Measurements from ENCODE around the gene POU6F2.

Gene POU6F2

DNA sequence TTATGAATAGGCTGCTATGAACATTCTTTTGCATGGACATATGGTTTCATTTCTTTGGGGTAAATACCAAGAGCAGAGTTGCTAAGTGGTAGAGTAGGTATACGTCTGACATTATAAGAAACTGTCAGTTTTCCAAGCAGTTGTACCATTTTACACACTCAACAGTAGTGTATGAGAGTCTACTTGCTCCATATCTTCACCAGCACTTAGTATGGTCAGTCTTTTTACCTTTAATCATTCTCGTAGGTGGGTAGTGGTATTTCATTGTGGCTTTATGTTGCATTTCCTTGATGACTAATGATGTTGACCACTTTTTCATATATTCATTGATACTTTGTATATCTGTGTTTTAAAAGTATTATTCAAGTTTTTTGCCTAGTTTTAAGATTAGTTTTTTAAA is 45.1 kb downstream of the POU6F2 start:
- H3K36me3 ChIP-seq (ENCODE audit: control insufficient read depth in 1 of 2, insufficient read depth in 2 of 2, low read length in 2 of 2) = no peaks in the 10 kb centered on the region

GRCh38 chr7:39027491-39027890 is 49.8 kb downstream of the POU6F2 start:
- Histone ChIP-seq H3K4me3 (ENCODE audit: low read depth in 1 of 2, low read length in 2 of 2) (no peak overlapping the region), H3K36me3 (ENCODE audit: control insufficient read depth in 1 of 2, insufficient read depth in 2 of 2, low read length in 2 of 2) (no peaks in the 10 kb centered on the region), H3K27me3 (ENCODE audit: control insufficient read depth in 1 of 2, insufficient read depth in 2 of 2, low read length in 2 of 2) (no peaks in the 10 kb centered on the region), H3K4me1 (ENCODE audit: control insufficient read depth in 1 of 2, insufficient read depth in 2 of 2, low read length in 2 of 2) (no peaks in the 10 kb centered on the region), H3K9ac (ENCODE audit: low read depth in 1 of 2, low read length in 2 of 2) (no peak overlapping the region), H3K9me3 (ENCODE audit: control insufficient read depth in 1 of 2, low read length in 2 of 2) (peaks cover 0 to 4% of the 10 kb centered on the region in 2 donors), H3K27ac (ENCODE audit: low read depth, low read length) (no peak overlapping the region)

More for the DNA sequence above, 45.1 kb downstream of the POU6F2 start:
- Histone ChIP-seq H3K27me3 (ENCODE audit: control insufficient read depth in 1 of 2, insufficient read depth in 2 of 2, low read length in 2 of 2) (no peaks in the 10 kb centered on the region), H3K27ac (ENCODE audit: low read depth, low read length) (no peak overlapping the region), H3K9me3 (ENCODE audit: control insufficient read depth in 1 of 2, low read length in 2 of 2) (peaks cover 0 to 4% of the 10 kb centered on the region in 2 donors), H3K4me1 (ENCODE audit: control insufficient read depth in 1 of 2, insufficient read depth in 2 of 2, low read length in 2 of 2) (no peaks in the 10 kb centered on the region), H3K9ac (ENCODE audit: low read depth in 1 of 2, low read length in 2 of 2) (no peak overlapping the region), H3K4me3 (ENCODE audit: low read depth in 1 of 2, low read length in 2 of 2) (no peak overlapping the region)

- no peaks in the 10 kb centered on the region for H3K36me3 ChIP-seq (ENCODE audit: control insufficient read depth in 1 of 2, insufficient read depth in 2 of 2, low read length in 2 of 2)
- no peaks in the 10 kb centered on the region for H3K4me1 ChIP-seq (ENCODE audit: control insufficient read depth in 1 of 2, insufficient read depth in 2 of 2, low read length in 2 of 2)
- H3K27me3 ChIP-seq (ENCODE audit: control insufficient read depth in 1 of 2, insufficient read depth in 2 of 2, low read length in 2 of 2) = no peaks in the 10 kb centered on the region
- H3K9me3 ChIP-seq (ENCODE audit: control insufficient read depth in 1 of 2, low read length in 2 of 2) = no peaks in the 10 kb centered on the region
- no peak overlapping the region for H3K9ac ChIP-seq (ENCODE audit: low read depth in 1 of 2, low read length in 2 of 2)
- no peak overlapping the region for H3K4me3 ChIP-seq (ENCODE audit: low read depth in 1 of 2, low read length in 2 of 2)
- no peak overlapping the region for H3K27ac ChIP-seq (ENCODE audit: low read depth, low read length)
These were observed 56.3 kb downstream of the POU6F2 start for GRCh38 chr7:39033885-39034624.

GRCh38 chr7:39035156-39035555 is 57.4 kb downstream of the POU6F2 start:
- Histone ChIP-seq H3K36me3 (ENCODE audit: control insufficient read depth in 1 of 2, insufficient read depth in 2 of 2, low read length in 2 of 2) (no peaks in the 10 kb centered on the region), H3K4me3 (ENCODE audit: low read depth in 1 of 2, low read length in 2 of 2) (no peak overlapping the region), H3K27me3 (ENCODE audit: control insufficient read depth in 1 of 2, insufficient read depth in 2 of 2, low read length in 2 of 2) (no peaks in the 10 kb centered on the region), H3K9me3 (ENCODE audit: control insufficient read depth in 1 of 2, low read length in 2 of 2) (no peaks in the 10 kb centered on the region), H3K9ac (ENCODE audit: low read depth in 1 of 2, low read length in 2 of 2) (no peak overlapping the region), H3K27ac (ENCODE audit: low read depth, low read length) (no peak overlapping the region), H3K4me1 (ENCODE audit: control insufficient read depth in 1 of 2, insufficient read depth in 2 of 2, low read length in 2 of 2) (no peaks in the 10 kb centered on the region)

DNA sequence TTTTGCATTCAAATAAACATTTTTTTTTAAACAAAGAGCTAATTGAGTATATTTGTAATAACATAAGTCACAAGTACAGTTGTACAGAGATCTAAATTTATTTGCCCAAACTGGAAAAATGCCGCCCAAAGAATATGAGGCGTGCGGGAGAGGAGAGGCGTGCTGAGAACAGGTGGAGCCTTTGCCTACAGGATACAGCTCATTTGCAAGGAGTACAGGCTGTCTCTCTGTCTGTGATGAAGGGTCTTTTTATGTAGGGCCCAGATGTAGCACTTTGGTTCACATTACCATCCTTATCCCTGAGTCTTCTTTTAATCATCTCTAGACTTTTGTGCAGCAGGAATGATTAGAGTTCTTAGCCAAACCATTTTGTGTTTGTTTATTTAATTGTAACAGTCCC is 58.2 kb downstream of the POU6F2 start:
- no peak overlapping the region for H3K4me3 ChIP-seq (ENCODE audit: low read depth in 1 of 2, low read length in 2 of 2)
- H3K9me3 ChIP-seq (ENCODE audit: control insufficient read depth in 1 of 2, low read length in 2 of 2) = no peaks in the 10 kb centered on the region
- no peaks in the 10 kb centered on the region for H3K27me3 ChIP-seq (ENCODE audit: control insufficient read depth in 1 of 2, insufficient read depth in 2 of 2, low read length in 2 of 2)
- no peaks in the 10 kb centered on the region for H3K36me3 ChIP-seq (ENCODE audit: control insufficient read depth in 1 of 2, insufficient read depth in 2 of 2, low read length in 2 of 2)
- no peak overlapping the region for H3K27ac ChIP-seq (ENCODE audit: low read depth, low read length)
- H3K4me1 ChIP-seq (ENCODE audit: control insufficient read depth in 1 of 2, insufficient read depth in 2 of 2, low read length in 2 of 2) = no peaks in the 10 kb centered on the region
- H3K9ac ChIP-seq (ENCODE audit: low read depth in 1 of 2, low read length in 2 of 2) = no peak overlapping the region

GRCh38 chr7:39042670-39043069 is 65.0 kb downstream of the POU6F2 start:
- Histone ChIP-seq H3K9ac (ENCODE audit: low read depth in 1 of 2, low read length in 2 of 2) (no peak overlapping the region), H3K4me1 (ENCODE audit: control insufficient read depth in 1 of 2, insufficient read depth in 2 of 2, low read length in 2 of 2) (no peaks in the 10 kb centered on the region)

DNA sequence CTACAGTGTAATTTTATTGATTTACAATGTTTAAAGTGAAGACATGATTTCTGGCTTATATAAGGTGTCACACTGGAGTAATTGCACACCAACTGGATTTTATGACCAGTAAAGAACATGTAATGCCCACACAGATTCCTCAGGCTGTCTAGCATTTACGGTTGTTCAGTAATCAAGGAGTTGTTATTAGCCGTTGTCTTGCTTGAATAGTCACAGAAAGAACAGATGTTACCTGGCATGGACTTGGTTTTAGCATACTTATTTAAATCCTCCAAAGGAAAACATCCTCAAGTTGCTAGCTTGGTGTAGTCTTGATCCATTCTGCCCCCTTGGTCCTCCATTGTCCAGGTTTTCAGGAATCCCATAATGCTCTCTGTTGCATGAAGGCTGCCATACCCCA is 65.8 kb downstream of the POU6F2 start:
- Histone ChIP-seq H3K4me3 (ENCODE audit: low read depth in 1 of 2, low read length in 2 of 2) (no peak overlapping the region), H3K9ac (ENCODE audit: low read depth in 1 of 2, low read length in 2 of 2) (no peak overlapping the region), H3K27ac (ENCODE audit: low read depth, low read length) (no peak overlapping the region), H3K9me3 (ENCODE audit: control insufficient read depth in 1 of 2, low read length in 2 of 2) (no peaks in the 10 kb centered on the region), H3K4me1 (ENCODE audit: control insufficient read depth in 1 of 2, insufficient read depth in 2 of 2, low read length in 2 of 2) (no peaks in the 10 kb centered on the region), H3K27me3 (ENCODE audit: control insufficient read depth in 1 of 2, insufficient read depth in 2 of 2, low read length in 2 of 2) (no peaks in the 10 kb centered on the region), H3K36me3 (ENCODE audit: control insufficient read depth in 1 of 2, insufficient read depth in 2 of 2, low read length in 2 of 2) (no peaks in the 10 kb centered on the region)

More at GRCh38 chr7:39042670-39043069, 65.0 kb downstream of the POU6F2 start:
- Histone ChIP-seq H3K9me3 (ENCODE audit: control insufficient read depth in 1 of 2, low read length in 2 of 2) (no peaks in the 10 kb centered on the region), H3K4me3 (ENCODE audit: low read depth in 1 of 2, low read length in 2 of 2) (no peak overlapping the region), H3K36me3 (ENCODE audit: control insufficient read depth in 1 of 2, insufficient read depth in 2 of 2, low read length in 2 of 2) (no peaks in the 10 kb centered on the region), H3K27me3 (ENCODE audit: control insufficient read depth in 1 of 2, insufficient read depth in 2 of 2, low read length in 2 of 2) (no peaks in the 10 kb centered on the region), H3K27ac (ENCODE audit: low read depth, low read length) (no peak overlapping the region)

DNA sequence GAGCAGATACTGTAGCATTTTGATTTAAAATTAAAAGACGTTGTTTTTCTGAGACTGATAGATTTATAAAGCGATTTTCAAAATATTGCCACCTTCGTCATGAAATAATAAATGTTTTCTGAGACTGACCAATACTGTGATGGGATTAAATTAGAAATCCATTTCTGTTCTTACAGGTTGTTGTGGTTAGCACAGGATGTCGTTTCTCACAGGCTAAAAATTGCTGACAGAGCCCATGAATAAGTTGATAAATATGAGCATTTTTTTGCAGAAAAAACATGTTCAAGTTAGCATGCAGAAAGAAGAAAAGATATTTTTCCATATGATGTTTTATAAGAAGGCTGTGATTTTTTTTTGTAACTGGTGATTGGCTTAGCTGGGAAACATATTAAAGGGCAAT is 66.8 kb downstream of the POU6F2 start:
- Histone ChIP-seq H3K27ac (ENCODE audit: low read depth, low read length) (no peak overlapping the region), H3K4me3 (ENCODE audit: low read depth in 1 of 2, low read length in 2 of 2) (no peak overlapping the region), H3K9me3 (ENCODE audit: control insufficient read depth in 1 of 2, low read length in 2 of 2) (no peaks in the 10 kb centered on the region), H3K4me1 (ENCODE audit: control insufficient read depth in 1 of 2, insufficient read depth in 2 of 2, low read length in 2 of 2) (no peaks in the 10 kb centered on the region), H3K27me3 (ENCODE audit: control insufficient read depth in 1 of 2, insufficient read depth in 2 of 2, low read length in 2 of 2) (no peaks in the 10 kb centered on the region), H3K36me3 (ENCODE audit: control insufficient read depth in 1 of 2, insufficient read depth in 2 of 2, low read length in 2 of 2) (no peaks in the 10 kb centered on the region), H3K9ac (ENCODE audit: low read depth in 1 of 2, low read length in 2 of 2) (no peak overlapping the region)

- Histone ChIP-seq H3K4me3 (ENCODE audit: low read depth in 1 of 2, low read length in 2 of 2) (no peak overlapping the region), H3K4me1 (ENCODE audit: control insufficient read depth in 1 of 2, insufficient read depth in 2 of 2, low read length in 2 of 2) (no peaks in the 10 kb centered on the region), H3K27ac (ENCODE audit: low read depth, low read length) (no peak overlapping the region), H3K9ac (ENCODE audit: low read depth in 1 of 2, low read length in 2 of 2) (no peak overlapping the region), H3K36me3 (ENCODE audit: control insufficient read depth in 1 of 2, insufficient read depth in 2 of 2, low read length in 2 of 2) (no peaks in the 10 kb centered on the region), H3K9me3 (ENCODE audit: control insufficient read depth in 1 of 2, low read length in 2 of 2) (no peaks in the 10 kb centered on the region), H3K27me3 (ENCODE audit: control insufficient read depth in 1 of 2, insufficient read depth in 2 of 2, low read length in 2 of 2) (no peaks in the 10 kb centered on the region)
These were observed 67.5 kb downstream of the POU6F2 start for GRCh38 chr7:39045231-39045630.

DNA sequence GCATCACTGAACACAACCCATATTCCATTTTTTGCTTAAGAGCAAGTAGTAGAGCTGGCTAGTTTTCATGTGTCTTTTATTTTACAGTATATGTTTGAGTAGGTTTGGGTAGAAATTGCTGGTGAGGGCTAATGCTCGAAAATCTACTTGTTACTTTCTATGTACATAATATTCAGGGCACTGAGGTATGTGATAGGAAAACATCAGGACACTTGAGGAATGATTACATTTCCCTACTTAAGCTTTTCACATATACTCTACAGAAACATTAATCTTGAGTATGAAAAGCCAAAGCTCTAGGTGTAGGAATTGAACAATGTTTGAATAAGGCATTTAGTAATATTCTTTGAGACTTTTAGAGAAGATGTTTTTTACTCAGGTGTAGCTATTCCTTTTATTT is 73.6 kb downstream of the POU6F2 start:
- Histone ChIP-seq H3K9ac (ENCODE audit: low read depth in 1 of 2, low read length in 2 of 2) (no peak overlapping the region), H3K36me3 (ENCODE audit: control insufficient read depth in 1 of 2, insufficient read depth in 2 of 2, low read length in 2 of 2) (no peaks in the 10 kb centered on the region), H3K9me3 (ENCODE audit: control insufficient read depth in 1 of 2, low read length in 2 of 2) (no peaks in the 10 kb centered on the region), H3K4me1 (ENCODE audit: control insufficient read depth in 1 of 2, insufficient read depth in 2 of 2, low read length in 2 of 2) (no peaks in the 10 kb centered on the region), H3K27me3 (ENCODE audit: control insufficient read depth in 1 of 2, insufficient read depth in 2 of 2, low read length in 2 of 2) (no peaks in the 10 kb centered on the region), H3K27ac (ENCODE audit: low read depth, low read length) (no peak overlapping the region), H3K4me3 (ENCODE audit: low read depth in 1 of 2, low read length in 2 of 2) (no peak overlapping the region)
